ENCODE measurements around the gene PLXNA1.
A peak's percentile ranks its signal among the peaks of the same experiment; 100 is the strongest.

The PLXNA1 gene

GRCh38 chr3:126990024-126990700 is 7.2 kb downstream of the PLXNA1 start:
- TF ChIP-seq ZNF768 (tag by site-specific recombination; IDR thresholded peaks at IDR 0.05) (peak; percentile 81), ZNF280D (tag by site-specific recombination; IDR thresholded peaks at IDR 0.05) (no peak)
- Histone ChIP-seq H3K9me3 (ENCODE audit: control insufficient read depth, insufficient read depth, low read depth, low read length) (no peaks in the 10 kb centered on the region), H3K27ac (ENCODE audit: extremely low read depth, low read depth, low read length) (no peak overlapping the region), H3K4me3 (ENCODE audit: low read depth, low read length) (no peak overlapping the region), H3K4me1 (ENCODE audit: control insufficient read depth, insufficient read depth, low read length) (0 out of 2 replicates have a peak, but pooled peaks cover 5% of the 10 kb centered on the region), H3K36me3 (ENCODE audit: control insufficient read depth in 2 of 2, insufficient read depth in 1 of 2, low read length in 2 of 2) (peaks cover 0 to 57% of the 10 kb centered on the region in 2 experiments; a peak in 1 of 3 replicates)
- ChIA-PET POLR2A (no interaction called here), CTCF (interaction anchor here (0.6 kb wide), 1 partner anchor 187 kb away, joined by 3 read pairs; no protein-coding TSS in a partner anchor)

GRCh38 chr3:126990890-126991289 is 8.0 kb downstream of the PLXNA1 start:
- POLR2A ChIA-PET, result no interaction called here
- peaks cover 0 to 62% of the 10 kb centered on the region in 2 experiments; a peak in 1 of 3 replicates for H3K36me3 ChIP-seq (ENCODE audit: control insufficient read depth in 2 of 2, insufficient read depth in 1 of 2, low read length in 2 of 2)

GRCh38 chr3:126991366-126992200 is 8.7 kb downstream of the PLXNA1 start:
- TF ChIP-seq GLIS1 (tag by site-specific recombination; IDR thresholded peaks at IDR 0.05), result peak; percentile 53
- TF ChIP-seq ZNF776 (tag by site-specific recombination; IDR thresholded peaks at IDR 0.05; ENCODE audit: borderline replicate concordance), result no peak
- TF ChIP-seq ZNF658 (tag by site-specific recombination; IDR thresholded peaks at IDR 0.05), result no peak
- no peak for TF ChIP-seq SETDB1 (IDR thresholded peaks at IDR 0.05; ENCODE audit: insufficient read length, low read length)
- no peak for TF ChIP-seq ZNF26 (tag by site-specific recombination; IDR thresholded peaks at IDR 0.05)
- TF ChIP-seq ZNF18 (tag by site-specific recombination; IDR thresholded peaks at IDR 0.05), result no peak
- no peak for TF ChIP-seq FEZF1 (tag by site-specific recombination; IDR thresholded peaks at IDR 0.05)
- H3K4me3 ChIP-seq (ENCODE audit: low read depth, low read length), result no peak overlapping the region
- H3K4me1 ChIP-seq (ENCODE audit: control insufficient read depth, insufficient read depth, low read length), result no peaks in the 10 kb centered on the region
- no peaks in the 10 kb centered on the region for H3K9me3 ChIP-seq (ENCODE audit: control insufficient read depth, insufficient read depth, low read depth, low read length)
- CTCF ChIA-PET, result no interaction called here
- POLR2A ChIA-PET, result no interaction called here
- H3K36me3 ChIP-seq (ENCODE audit: control insufficient read depth in 2 of 2, insufficient read depth in 1 of 2, low read length in 2 of 2), result peaks cover 0 to 68% of the 10 kb centered on the region in 2 experiments; a peak in 1 of 3 replicates
- no peak overlapping the region for H3K27ac ChIP-seq (ENCODE audit: extremely low read depth, low read depth, low read length)

More at GRCh38 chr3:126990890-126991289, 8.0 kb downstream of the PLXNA1 start:
- CTCF ChIA-PET, result no interaction called here
- Histone ChIP-seq H3K27ac (ENCODE audit: extremely low read depth, low read depth, low read length) (no peak overlapping the region), H3K9me3 (ENCODE audit: control insufficient read depth, insufficient read depth, low read depth, low read length) (no peaks in the 10 kb centered on the region), H3K4me1 (ENCODE audit: control insufficient read depth, insufficient read depth, low read length) (0 out of 2 replicates have a peak, but pooled peaks cover under 1% of the 10 kb centered on the region), H3K4me3 (ENCODE audit: low read depth, low read length) (no peak overlapping the region)
- TF ChIP-seq ZNF549 (tag by site-specific recombination; IDR thresholded peaks at IDR 0.05), result no peak
- peak; percentile 83 for TF ChIP-seq GLIS1 (tag by site-specific recombination; IDR thresholded peaks at IDR 0.05)
- TF ChIP-seq ZIC2 (tag by site-specific recombination; IDR thresholded peaks at IDR 0.05), result peak; percentile 20; the same call in 1 of the 2 replicates
- no peak for TF ChIP-seq ZNF155 (tag by site-specific recombination; IDR thresholded peaks at IDR 0.05)
- TF ChIP-seq SCRT2 (tag by site-specific recombination; IDR thresholded peaks at IDR 0.05), result 0 out of 2 replicates have a peak, but pooled peaks have one; percentile 13

All from HEK293 (cell line).